Fibroblast of lung (primary cell): ENCODE data around the gene DNAH9.

Experiments
- EZH2 ChIP-seq: IDR thresholded peaks from 2 replicates; pipeline ENCODE4 v1.5.1; 2012; ENCODE audit warnings: low read length, control low read depth, mild to moderate bottlenecking; ENCODE audit errors: missing control alignments
- TF ChIP-seq, protein P1 (sequence below), 2 donors: IDR thresholded peaks in 1 of 2; conservative IDR thresholded peaks in 1 of 2; 1 replicate in 1 of 2; 2 replicates in 1 of 2; pipeline ENCODE4 v1.5.1; 2011 to 2012; ENCODE audit warnings: low read length in 2 of 2, control low read depth in 1 of 2, inconsistent platforms in 1 of 2, low read depth in 1 of 2, mild to moderate bottlenecking in 1 of 2

DNA sequence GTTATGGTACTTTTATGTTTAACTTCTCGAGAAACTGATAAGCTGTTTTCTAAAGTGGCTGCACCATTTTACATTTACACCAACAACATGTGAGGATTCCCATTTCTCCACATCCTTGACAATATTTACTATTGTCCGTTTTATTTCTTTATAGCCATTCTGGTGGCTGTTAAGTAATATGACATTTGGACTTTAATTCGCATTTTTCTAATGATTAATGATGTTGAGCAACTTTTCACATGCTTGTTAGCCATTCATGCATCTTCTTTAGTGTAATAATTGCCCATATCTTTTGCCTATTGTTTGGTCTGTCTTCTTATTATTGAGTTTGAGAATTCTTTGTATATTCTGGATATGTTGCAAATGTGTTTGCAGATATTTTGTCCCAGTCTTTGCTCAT is 114.2 kb downstream of the DNAH9 start:
- TF ChIP-seq, protein P1, sequence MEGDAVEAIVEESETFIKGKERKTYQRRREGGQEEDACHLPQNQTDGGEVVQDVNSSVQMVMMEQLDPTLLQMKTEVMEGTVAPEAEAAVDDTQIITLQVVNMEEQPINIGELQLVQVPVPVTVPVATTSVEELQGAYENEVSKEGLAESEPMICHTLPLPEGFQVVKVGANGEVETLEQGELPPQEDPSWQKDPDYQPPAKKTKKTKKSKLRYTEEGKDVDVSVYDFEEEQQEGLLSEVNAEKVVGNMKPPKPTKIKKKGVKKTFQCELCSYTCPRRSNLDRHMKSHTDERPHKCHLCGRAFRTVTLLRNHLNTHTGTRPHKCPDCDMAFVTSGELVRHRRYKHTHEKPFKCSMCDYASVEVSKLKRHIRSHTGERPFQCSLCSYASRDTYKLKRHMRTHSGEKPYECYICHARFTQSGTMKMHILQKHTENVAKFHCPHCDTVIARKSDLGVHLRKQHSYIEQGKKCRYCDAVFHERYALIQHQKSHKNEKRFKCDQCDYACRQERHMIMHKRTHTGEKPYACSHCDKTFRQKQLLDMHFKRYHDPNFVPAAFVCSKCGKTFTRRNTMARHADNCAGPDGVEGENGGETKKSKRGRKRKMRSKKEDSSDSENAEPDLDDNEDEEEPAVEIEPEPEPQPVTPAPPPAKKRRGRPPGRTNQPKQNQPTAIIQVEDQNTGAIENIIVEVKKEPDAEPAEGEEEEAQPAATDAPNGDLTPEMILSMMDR (conservative IDR thresholded peaks at IDR 0.05 in 1 of 2, IDR thresholded peaks at IDR 0.05 in 1 of 2; ENCODE audit: low read depth in 1 of 2, low read length in 2 of 2) = no peak
- TF ChIP-seq EZH2 = no peak
